GM12872 (cell line): ENCODE data around the gene SMIM29.

Experiments
- CTCF ChIP-seq: IDR thresholded peaks from 3 replicates; pipeline ENCODE4 v1.5.1; 2011; ENCODE audit warnings: low read depth, mild to moderate bottlenecking, low read length, moderate library complexity; ENCODE audit not compliant: insufficient read depth

The SMIM29 gene

GRCh38 chr6:34248727-34249468, at the start of gene SMIM29:
Gene SMIM29, minus strand, starts transcription at chr6:34249006. Its CDS starts 1,215 bp downstream, at chr6:34247791.
- TF ChIP-seq CTCF = peak; percentile 83

GRCh38 chr6:34295721-34296120, 46.9 kb upstream of the SMIM29 start:
- no peak for TF ChIP-seq CTCF

GRCh38 chr6:34292954-34293353, 44.1 kb upstream of the SMIM29 start:
- TF ChIP-seq CTCF = no peak

DNA sequence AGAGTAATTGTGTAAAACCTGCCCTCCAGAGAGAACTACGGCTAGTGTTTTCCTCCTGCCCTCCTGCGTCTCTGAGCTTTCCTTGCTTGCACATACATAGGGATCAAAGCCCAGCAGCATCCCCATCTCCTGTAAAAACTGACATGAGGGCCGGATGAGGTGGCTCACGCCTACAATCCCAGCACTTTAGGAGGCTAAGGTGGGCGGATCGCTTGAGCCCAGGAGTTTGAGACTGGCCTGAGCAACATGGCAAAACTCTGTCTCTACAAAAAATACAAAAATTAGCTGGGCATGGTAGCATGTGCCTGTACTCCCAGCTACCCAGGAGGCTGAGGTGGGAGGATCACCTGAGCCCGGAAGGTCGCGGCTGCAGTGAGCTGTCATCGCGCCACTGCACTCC, 40.3 kb upstream of the SMIM29 start:
- no peak for TF ChIP-seq CTCF

DNA sequence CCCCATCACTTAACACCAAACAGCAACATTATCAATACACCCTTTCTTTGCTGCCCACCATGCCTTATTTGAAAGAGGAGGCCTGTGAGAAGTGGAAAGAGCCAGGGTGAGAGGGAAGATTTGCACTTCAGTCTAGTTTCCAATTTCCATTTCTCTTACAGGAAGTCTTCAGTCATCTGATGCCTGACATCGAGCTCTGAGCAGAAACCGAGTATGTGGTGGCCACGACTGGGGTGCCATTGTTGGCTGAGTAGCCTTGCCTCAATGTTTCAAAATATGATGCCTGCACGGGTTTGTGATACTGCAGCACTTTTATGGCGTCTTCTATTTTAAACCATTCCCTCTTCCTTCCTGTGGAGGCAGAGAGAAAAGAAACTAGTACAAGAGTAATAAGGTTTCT, 39.8 kb upstream of the SMIM29 start:
- TF ChIP-seq CTCF = no peak

DNA sequence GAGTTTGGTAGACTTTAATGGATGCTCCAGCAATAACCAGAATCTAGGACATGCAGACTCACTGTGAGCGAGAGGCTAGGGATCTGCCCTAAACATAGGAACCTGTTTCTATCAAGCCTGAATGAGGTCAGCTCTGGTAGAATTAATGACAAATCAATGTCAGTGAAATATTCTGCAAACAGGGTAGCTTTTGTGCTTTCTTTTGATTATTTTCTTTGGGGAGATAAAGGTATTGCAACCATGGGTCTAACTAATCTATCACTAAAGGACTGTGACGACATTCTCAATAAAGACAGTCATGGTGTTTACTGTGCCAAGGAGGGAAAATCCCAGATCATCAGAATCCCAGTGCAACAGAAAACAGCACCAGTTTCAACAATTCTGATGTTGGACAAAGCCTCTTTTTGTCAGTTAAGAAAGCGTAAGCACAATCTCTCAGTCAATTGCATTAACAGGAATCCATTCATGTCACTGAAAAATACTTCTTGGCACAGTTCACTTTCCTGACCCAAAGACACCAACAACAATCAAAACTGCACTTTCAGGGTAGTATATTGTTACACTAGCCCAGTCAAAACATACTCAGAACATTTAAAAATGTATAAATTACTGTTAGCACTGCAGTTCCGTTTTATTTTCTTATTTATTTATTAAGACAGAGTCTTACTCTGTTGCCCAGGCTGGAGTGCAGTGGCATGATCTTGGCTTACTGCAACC, 36.8 kb upstream of the SMIM29 start:
- TF ChIP-seq CTCF = no peak

DNA sequence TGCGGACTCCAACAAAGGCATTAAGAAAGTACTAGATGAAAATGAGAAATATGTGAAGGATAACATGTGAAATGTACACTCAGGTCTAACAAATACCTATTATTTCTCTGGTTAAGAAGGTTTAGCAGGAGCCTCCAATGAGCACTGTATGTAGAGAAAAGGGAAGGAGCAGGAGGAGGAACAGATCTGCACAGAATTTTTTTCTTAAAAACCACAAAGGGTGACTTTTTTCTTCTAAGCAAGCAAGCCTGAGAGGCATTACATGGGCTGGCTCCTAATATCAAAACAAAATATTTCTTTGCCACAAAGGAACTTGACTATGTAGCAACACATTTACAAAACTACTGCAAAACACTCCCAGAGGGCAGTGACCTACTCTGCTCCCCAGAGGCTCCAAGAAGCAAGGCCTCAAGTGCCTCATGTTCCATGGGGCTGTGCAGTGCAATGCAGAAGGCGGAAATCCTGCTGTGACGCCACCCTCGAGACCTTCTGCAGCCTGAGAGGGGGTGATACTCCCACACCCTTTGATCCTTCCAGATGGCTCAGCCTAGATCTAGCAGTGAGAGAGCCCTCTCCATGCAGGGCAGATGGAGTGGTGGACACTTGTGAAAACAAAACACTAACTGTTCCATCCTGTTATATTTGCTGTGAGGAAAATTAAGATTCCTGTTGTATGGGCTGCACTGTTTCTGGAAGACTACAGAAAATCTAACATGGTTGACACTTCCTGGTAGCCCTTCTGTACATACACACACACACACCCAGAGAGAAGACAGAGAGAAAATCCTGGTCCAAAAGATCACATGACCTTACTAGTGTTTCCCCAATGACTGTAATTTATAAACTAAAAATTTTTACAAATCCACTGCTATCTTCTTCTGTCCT, 36.0 kb upstream of the SMIM29 start:
- no peak for TF ChIP-seq CTCF
